Suprapubic skin (tissue), 4 donors: ENCODE measurements around the gene SLC12A6. TPM values are rescaled to one million over a fixed set of nuclear protein-coding genes. Genes with fewer than 3 reads are reported as not detected.

Experiments
- DNase-seq, 2 donors: peaks; one replicate each; pipeline ENCODE4 v3.0.0-alpha.2; 2019; ENCODE audit warnings: low spot score in 2 of 2
- H3K27ac ChIP-seq: fragments of 200-600 bp; sonication (generic); one replicate; pipeline ENCODE4 v1.5.1; 2019
- H3K27me3 ChIP-seq: fragments of 200-600 bp; sonication (generic); one replicate; pipeline ENCODE4 v1.5.1; 2019
- H3K36me3 ChIP-seq: fragments of 200-600 bp; sonication (generic); one replicate; pipeline ENCODE4 v1.5.1; 2019
- H3K4me1 ChIP-seq: fragments of 200-600 bp; sonication (generic); one replicate; pipeline ENCODE4 v1.5.1; 2019
- H3K4me3 ChIP-seq: fragments of 200-600 bp; sonication (generic); one replicate; pipeline ENCODE4 v1.5.1; 2019; ENCODE audit warnings: mild to moderate bottlenecking
- H3K9me3 ChIP-seq: fragments of 200-600 bp; sonication (generic); one replicate; pipeline ENCODE4 v1.5.1; 2019
- EP300 ChIP-seq: sonication (generic); formaldehyde crosslinking; IDR thresholded peaks from one replicate; pipeline ENCODE4 v1.6.1; 2017; ENCODE audit warnings: antibody characterized with exemption
- POLR2A ChIP-seq, 2 donors: fragments of 450-650 bp; IDR thresholded peaks; one replicate each; pipeline ENCODE4 v1.6.1; 2017; ENCODE audit warnings: antibody characterized with exemption in 2 of 2, mild to moderate bottlenecking in 2 of 2, moderate library complexity in 2 of 2
- POLR2AphosphoS5 ChIP-seq, 3 donors: sonication (generic); formaldehyde crosslinking; IDR thresholded peaks; one replicate each; pipeline ENCODE4 v1.6.1; 2017; ENCODE audit warnings: antibody characterized with exemption in 3 of 3
- WGBS: methylation state at CpG from one replicate; pipeline ENCODE4 v1.1.5; 2018; 5-methylcytosine and 5-hydroxymethylcytosine counted together
- total RNA-seq, 4 donors: library from RNA; depleted of rRNA; stranded (reverse); fragments of >200 nt; gene quantifications; one replicate each; pipeline ENCODE4 v1.1.0, GENCODE V29; 2016
- TF ChIP-seq, protein P1 (sequence below), 2 donors: fragments of 200-600 bp in 1 of 2; fragments of 450-650 bp in 1 of 2; sonication (generic) in 1 of 2; IDR thresholded peaks; one replicate each; pipeline ENCODE4 v1.5.1; 2016 to 2019; ENCODE audit warnings: antibody characterized with exemption in 2 of 2, mild to moderate bottlenecking in 1 of 2, moderate library complexity in 1 of 2

SLC12A6 gene
- total RNA-seq, 4 donors from 2014 or later, result 18.3 to 78.9 (median 35.9) TPM

DNA sequence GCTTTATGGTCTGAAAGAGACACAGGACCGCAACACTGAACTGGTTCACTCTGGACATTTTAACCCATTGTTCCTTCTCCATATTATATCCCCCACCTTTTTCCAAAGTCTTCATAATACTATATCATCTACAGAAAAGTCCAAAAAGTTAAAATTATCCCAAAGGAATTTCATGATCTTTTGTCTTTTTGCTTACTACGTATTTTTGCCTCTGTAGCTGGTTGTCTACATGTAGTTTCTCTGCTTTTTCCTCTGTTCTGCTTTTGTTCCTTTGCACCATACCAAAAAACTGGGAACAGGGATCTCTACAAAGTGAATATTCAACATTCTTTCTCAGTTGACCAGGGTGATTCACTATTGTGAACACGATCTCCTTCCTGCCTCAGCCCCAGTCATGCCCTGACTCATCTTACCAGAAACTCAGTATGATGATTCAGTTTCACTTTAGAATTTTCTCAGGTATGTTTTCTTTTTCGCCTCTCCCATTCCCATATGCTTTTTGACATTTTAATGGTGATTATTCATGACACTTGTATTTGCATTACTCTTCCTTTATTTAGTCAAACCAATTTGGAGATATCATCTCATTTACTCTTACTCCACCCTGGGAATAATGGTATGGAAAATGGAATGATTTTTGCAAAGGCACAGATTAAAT is 98.3 kb downstream of the SLC12A6 start:
- TF ChIP-seq POLR2AphosphoS5 (IDR thresholded peaks at IDR 0.05) (no peak), POLR2A (IDR thresholded peaks at IDR 0.05) (no peak), EP300 (no peak)
- TF ChIP-seq, protein P1, sequence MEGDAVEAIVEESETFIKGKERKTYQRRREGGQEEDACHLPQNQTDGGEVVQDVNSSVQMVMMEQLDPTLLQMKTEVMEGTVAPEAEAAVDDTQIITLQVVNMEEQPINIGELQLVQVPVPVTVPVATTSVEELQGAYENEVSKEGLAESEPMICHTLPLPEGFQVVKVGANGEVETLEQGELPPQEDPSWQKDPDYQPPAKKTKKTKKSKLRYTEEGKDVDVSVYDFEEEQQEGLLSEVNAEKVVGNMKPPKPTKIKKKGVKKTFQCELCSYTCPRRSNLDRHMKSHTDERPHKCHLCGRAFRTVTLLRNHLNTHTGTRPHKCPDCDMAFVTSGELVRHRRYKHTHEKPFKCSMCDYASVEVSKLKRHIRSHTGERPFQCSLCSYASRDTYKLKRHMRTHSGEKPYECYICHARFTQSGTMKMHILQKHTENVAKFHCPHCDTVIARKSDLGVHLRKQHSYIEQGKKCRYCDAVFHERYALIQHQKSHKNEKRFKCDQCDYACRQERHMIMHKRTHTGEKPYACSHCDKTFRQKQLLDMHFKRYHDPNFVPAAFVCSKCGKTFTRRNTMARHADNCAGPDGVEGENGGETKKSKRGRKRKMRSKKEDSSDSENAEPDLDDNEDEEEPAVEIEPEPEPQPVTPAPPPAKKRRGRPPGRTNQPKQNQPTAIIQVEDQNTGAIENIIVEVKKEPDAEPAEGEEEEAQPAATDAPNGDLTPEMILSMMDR (IDR thresholded peaks at IDR 0.05), result no peak
- Histone ChIP-seq H3K9me3 (no peaks in the 10 kb centered on the region), H3K4me1 (no peaks in the 10 kb centered on the region), H3K27me3 (no peaks in the 10 kb centered on the region), H3K36me3 (peaks cover 73% of the 10 kb centered on the region), H3K4me3 (no peak overlapping the region), H3K27ac (no peak overlapping the region)
- DNase-seq, result no peak
- 76% methylated on average over 4 of the region's 4 CpGs for WGBS

DNA sequence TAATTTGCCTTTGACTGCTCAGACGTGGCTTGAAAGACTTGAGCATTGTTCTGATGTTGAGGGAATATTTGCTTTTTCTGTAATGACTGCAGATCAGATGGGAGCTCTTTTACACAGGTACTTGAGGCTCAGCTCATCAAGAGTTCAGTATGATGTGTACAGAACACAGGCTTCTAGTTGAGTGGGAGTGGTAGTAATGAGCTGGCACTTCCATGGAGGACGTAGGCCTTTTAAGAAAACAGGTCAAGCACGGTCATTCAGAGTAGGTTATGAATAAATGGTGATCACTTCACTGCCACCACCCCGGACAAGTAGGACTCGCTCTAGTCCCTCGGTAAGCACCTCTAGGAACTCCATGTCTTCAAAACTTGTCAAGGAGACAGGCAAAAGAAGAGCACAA is 104.0 kb downstream of the SLC12A6 start:
- 83% methylated on average over 6 of the region's 6 CpGs for WGBS
- Histone ChIP-seq H3K27me3 (no peaks in the 10 kb centered on the region), H3K36me3 (peaks cover 94% of the 10 kb centered on the region), H3K4me1 (no peaks in the 10 kb centered on the region), H3K27ac (no peak overlapping the region), H3K9me3 (no peaks in the 10 kb centered on the region), H3K4me3 (no peak overlapping the region)
- DNase-seq, result no peak
- TF ChIP-seq, protein P1 (IDR thresholded peaks at IDR 0.05), result no peak
- no peak for TF ChIP-seq POLR2A (IDR thresholded peaks at IDR 0.05)
- TF ChIP-seq POLR2AphosphoS5 (IDR thresholded peaks at IDR 0.05), result no peak
- TF ChIP-seq EP300, result no peak

DNA sequence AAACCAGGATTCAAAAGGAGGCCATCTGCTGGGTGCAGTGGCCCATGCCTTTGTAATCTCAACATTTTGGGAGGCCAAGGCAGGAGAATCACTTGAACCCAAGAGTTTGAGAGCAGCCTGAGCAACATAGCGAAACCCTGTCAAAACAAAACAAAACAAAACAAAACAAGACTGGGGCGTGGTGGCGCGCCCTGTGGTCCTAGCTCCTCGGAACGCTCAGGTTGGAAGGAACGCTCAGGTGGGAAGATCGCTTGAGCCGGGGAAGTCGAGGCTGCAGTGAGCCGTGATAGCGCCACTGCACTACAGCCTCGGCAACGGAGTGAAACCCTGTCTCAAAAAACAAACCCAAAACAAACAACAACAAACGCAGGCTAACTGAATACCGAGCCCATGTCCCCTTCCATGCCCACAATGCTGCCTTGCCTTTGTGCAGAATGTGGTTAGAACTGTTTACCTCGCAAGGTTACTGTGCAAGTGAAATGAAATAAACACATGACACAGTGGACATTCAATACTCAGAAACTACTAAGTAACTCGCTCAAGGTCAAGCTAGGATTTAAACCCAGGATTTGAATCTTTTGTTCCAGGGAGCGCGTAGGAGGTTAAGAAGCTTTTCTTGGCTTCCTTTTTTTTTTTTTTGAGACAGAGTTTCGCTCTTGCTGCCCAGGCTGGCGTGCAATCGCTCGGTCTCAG is 113.5 kb downstream of the SLC12A6 start:
- TF ChIP-seq POLR2A (IDR thresholded peaks at IDR 0.05), result no peak
- TF ChIP-seq POLR2AphosphoS5 (IDR thresholded peaks at IDR 0.05), result no peak
- TF ChIP-seq, protein P1 (IDR thresholded peaks at IDR 0.05), result no peak
- no peak for TF ChIP-seq EP300
- H3K4me1 ChIP-seq, result peaks cover 24% of the 10 kb centered on the region
- H3K27ac ChIP-seq, result peak overlapping the region; percentile 89
- peaks cover 16% of the 10 kb centered on the region for H3K36me3 ChIP-seq
- no peaks in the 10 kb centered on the region for H3K27me3 ChIP-seq
- DNase-seq, result no peak
- H3K9me3 ChIP-seq, result no peaks in the 10 kb centered on the region
- 51% methylated on average over 24 of the region's 24 CpGs for WGBS
- peak overlapping the region; percentile 81 for H3K4me3 ChIP-seq

DNA sequence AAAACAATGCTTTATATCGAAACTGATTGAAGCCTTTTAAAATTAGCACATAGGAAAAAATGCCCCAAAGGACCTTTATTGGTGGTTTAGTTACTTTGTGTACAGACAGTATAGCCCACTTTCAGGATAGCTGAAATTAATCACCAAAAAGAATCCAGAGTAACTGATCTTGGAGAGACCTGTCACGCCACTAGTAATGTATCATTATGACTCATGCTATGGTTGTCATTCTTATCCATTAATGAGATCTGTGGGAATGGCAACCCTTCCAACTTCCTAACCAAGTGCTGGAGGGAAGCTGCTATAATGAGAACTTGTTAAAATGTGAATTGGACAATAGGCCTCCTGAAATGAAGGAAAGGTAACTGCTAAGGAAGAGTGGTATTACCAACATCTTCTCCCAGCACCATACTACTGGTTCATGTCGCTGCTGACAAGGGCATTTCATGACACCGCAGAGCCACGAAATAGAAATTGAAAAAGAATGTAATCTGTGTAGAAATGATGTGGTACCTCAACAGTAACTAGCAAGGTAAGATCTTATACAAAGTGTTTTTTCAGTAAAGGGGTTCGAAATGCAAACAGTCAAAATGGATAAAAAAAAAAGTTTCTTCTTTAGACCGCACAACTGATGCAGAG is 119.9 kb downstream of the SLC12A6 start:
- H3K27me3 ChIP-seq, result no peaks in the 10 kb centered on the region
- DNase-seq, result no peak
- H3K4me3 ChIP-seq, result no peak overlapping the region
- H3K4me1 ChIP-seq, result no peaks in the 10 kb centered on the region
- 83% methylated on average over 7 of the region's 7 CpGs for WGBS
- H3K27ac ChIP-seq, result no peak overlapping the region
- H3K36me3 ChIP-seq, result no peaks in the 10 kb centered on the region
- no peaks in the 10 kb centered on the region for H3K9me3 ChIP-seq
- TF ChIP-seq POLR2A (IDR thresholded peaks at IDR 0.05) (no peak), EP300 (no peak), POLR2AphosphoS5 (IDR thresholded peaks at IDR 0.05) (no peak)
- TF ChIP-seq, protein P1 (IDR thresholded peaks at IDR 0.05), result no peak
